Neuronal stem cell (in vitro differentiated cells): ENCODE results near the gene WDFY1.

Experiments
- DNase-seq: peaks from one replicate; pipeline ENCODE4 v3.0.0-alpha.2; 2013; ENCODE audit warnings: low spot score
- H2AFZ ChIP-seq: one replicate; pipeline ENCODE4 v1.6.1; 2013; ENCODE audit warnings: mild to moderate bottlenecking, low read length, inconsistent platforms
- H2AK5ac ChIP-seq: 2 replicates; pipeline ENCODE4 v1.6.1; 2013; ENCODE audit warnings: low read depth, mild to moderate bottlenecking, inconsistent platforms, low read length, moderate library complexity, mixed read lengths
- H2BK120ac ChIP-seq: 2 replicates; pipeline ENCODE4 v1.6.1; 2013; ENCODE audit warnings: low read depth, mild to moderate bottlenecking, inconsistent platforms, low read length, moderate library complexity, mixed read lengths
- H2BK12ac ChIP-seq: one replicate; pipeline ENCODE4 v1.6.1; 2013; ENCODE audit warnings: low read length, inconsistent platforms
- H2BK15ac ChIP-seq: 2 replicates; pipeline ENCODE4 v1.6.1; 2013; ENCODE audit warnings: mild to moderate bottlenecking, low read length, inconsistent platforms, mixed read lengths
- H2BK5ac ChIP-seq: one replicate; pipeline ENCODE4 v1.6.1; 2013; ENCODE audit warnings: inconsistent platforms, mild to moderate bottlenecking, low read length, moderate library complexity
- H3K14ac ChIP-seq: one replicate; pipeline ENCODE4 v1.6.1; 2013; ENCODE audit warnings: low read length, inconsistent platforms
- H3K18ac ChIP-seq: 2 replicates; pipeline ENCODE4 v1.6.1; 2013; ENCODE audit warnings: low read length, inconsistent platforms
- H3K23ac ChIP-seq: 2 replicates; pipeline ENCODE4 v1.6.1; 2013; ENCODE audit warnings: low read depth, mild to moderate bottlenecking, mixed read lengths, low read length, inconsistent platforms; ENCODE audit not compliant: poor library complexity
- H3K27ac ChIP-seq: replicated peaks from 3 replicates; pipeline ENCODE4 v1.5.1; 2013; ENCODE audit warnings: low read length, inconsistent platforms
- H3K27me3 ChIP-seq, 3 experiments: 2 replicates each; pipeline ENCODE4 v1.6.1; 2013; ENCODE audit warnings: low read length in 3 of 3, mild to moderate bottlenecking in 2 of 3, inconsistent platforms in 1 of 3, low read depth in 1 of 3, mixed read lengths in 1 of 3, moderate library complexity in 1 of 3; ENCODE audit not compliant: control insufficient read depth in 3 of 3, insufficient read depth in 3 of 3
- H3K36me3 ChIP-seq, 2 donors: replicated peaks in 1 of 2; 2 replicates each; pipeline ENCODE4 v1.6.1; 2013; ENCODE audit warnings: low read length in 2 of 2; ENCODE audit not compliant: control insufficient read depth in 2 of 2, insufficient read depth in 2 of 2
- H3K4ac ChIP-seq: 2 replicates; pipeline ENCODE4 v1.6.1; 2013; ENCODE audit warnings: inconsistent platforms, mild to moderate bottlenecking, low read length, moderate library complexity
- H3K4me1 ChIP-seq, 2 donors: 1 replicate in 1 of 2; 2 replicates in 1 of 2; pipeline ENCODE4 v1.6.1; 2013; ENCODE audit warnings: low read length in 2 of 2, low read depth in 1 of 2; ENCODE audit not compliant: control insufficient read depth in 2 of 2, insufficient read depth in 1 of 2
- H3K4me2 ChIP-seq: one replicate; pipeline ENCODE4 v1.6.1; 2013; ENCODE audit warnings: mild to moderate bottlenecking, low read length, inconsistent platforms; ENCODE audit not compliant: insufficient read depth, poor library complexity, severe bottlenecking
- H3K4me3 ChIP-seq, 2 donors: 2 replicates each; pipeline ENCODE4 v1.5.1; 2013; ENCODE audit warnings: low read length in 2 of 2, mild to moderate bottlenecking in 2 of 2, inconsistent platforms in 1 of 2, moderate library complexity in 1 of 2
- H3K79me1 ChIP-seq: one replicate; pipeline ENCODE4 v1.6.1; 2013; ENCODE audit warnings: low read depth, mild to moderate bottlenecking, inconsistent platforms, low read length, moderate library complexity
- H3K9ac ChIP-seq: one replicate; pipeline ENCODE4 v1.6.1; 2013; ENCODE audit warnings: mild to moderate bottlenecking, low read depth, low read length, inconsistent platforms; ENCODE audit not compliant: poor library complexity
- H3K9me3 ChIP-seq, 2 donors: replicated peaks in 1 of 2; 2 replicates each; pipeline versions ENCODE3 to v1.6.1; 2013; ENCODE audit warnings: low read length in 2 of 2, mild to moderate bottlenecking in 2 of 2, inconsistent platforms in 1 of 2, low read depth in 1 of 2, mixed read lengths in 1 of 2, moderate library complexity in 1 of 2; ENCODE audit not compliant: control insufficient read depth in 2 of 2, insufficient read depth in 1 of 2
- H4K8ac ChIP-seq: one replicate; pipeline ENCODE4 v1.6.1; 2013; ENCODE audit warnings: low read depth, mild to moderate bottlenecking, inconsistent platforms, low read length, moderate library complexity
- H4K91ac ChIP-seq: one replicate; pipeline ENCODE4 v1.6.1; 2013; ENCODE audit warnings: low read length, low read depth, mild to moderate bottlenecking, inconsistent platforms; ENCODE audit not compliant: poor library complexity
- WGBS, 2 donors: extraction: QIAGEN DNeasy Blood & Tissue Kit; methylation state at CpG; one replicate each; pipeline ENCODE4 v1.1.7; 2013; ENCODE audit warnings: missing lambda C conversion rate in 2 of 2, mixed read lengths in 1 of 2; ENCODE audit not compliant: insufficient read length in 2 of 2, insufficient replicate concordance in 1 of 2; ENCODE audit errors: extremely low coverage in 2 of 2; 5-methylcytosine and 5-hydroxymethylcytosine counted together

The WDFY1 gene

DNA sequence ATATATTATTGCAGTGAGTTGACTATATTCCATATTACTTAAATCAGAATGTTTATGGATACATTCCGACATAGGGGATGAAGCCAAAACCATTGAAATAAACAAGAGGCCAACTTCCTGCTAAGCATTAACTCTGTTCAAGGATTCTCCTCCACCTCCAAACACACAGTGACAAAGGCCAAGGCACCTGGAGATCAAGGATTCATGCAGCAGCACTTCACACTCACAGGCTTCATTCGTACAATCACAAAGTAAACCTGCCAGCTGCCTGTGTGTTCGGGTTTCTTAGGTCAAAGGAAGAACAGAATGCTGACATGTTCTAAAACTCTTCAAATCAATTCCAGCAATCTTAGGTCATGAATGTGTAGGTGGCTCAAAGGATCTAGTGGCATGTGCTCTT, 22.8 kb downstream of the WDFY1 start:
- Histone ChIP-seq H2BK15ac (no peak overlapping the region), H3K79me1 (no peaks in the 10 kb centered on the region), H2AK5ac (no peak overlapping the region), H3K4me2 (no peak overlapping the region), H3K27ac (no peak overlapping the region), H3K23ac (no peak overlapping the region), H3K4ac (no peak overlapping the region), H3K4me3 (no peak overlapping the region), H2AFZ (no peak overlapping the region), H3K9ac (no peak overlapping the region), H3K18ac (no peak overlapping the region), H3K14ac (no peak overlapping the region), H3K36me3 (peaks cover 0 to 25% of the 10 kb centered on the region in 2 donors), H3K4me1 (no peaks in the 10 kb centered on the region), H3K27me3 (no peaks in the 10 kb centered on the region), H2BK12ac (no peak overlapping the region), H4K8ac (no peak overlapping the region), H2BK120ac (no peak overlapping the region), H4K91ac (no peak overlapping the region), H2BK5ac (no peak overlapping the region), H3K9me3 (peaks cover 2 to 28% of the 10 kb centered on the region in 2 donors)
- WGBS, 2 donors, result no CpG with 5 or more reads among the region's 3 CpGs
- no peak for DNase-seq

DNA sequence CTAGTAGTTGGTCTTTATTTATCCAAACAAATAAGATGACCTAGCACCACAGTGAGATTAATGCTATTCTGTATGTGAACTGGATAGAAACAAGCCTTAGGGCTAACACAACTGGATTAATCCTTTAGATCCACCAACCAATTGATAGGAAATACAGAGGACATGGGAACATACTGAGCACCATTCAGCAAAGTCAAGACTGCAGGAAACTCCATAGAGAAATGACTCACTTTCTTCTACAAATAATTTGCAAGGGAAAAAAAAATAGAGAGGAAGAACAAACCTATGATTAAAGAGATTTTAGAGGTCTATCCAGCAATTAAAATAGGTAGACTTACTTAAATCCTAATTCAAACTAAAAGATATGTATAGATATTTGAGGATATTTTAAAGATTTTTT, 23.9 kb downstream of the WDFY1 start:
- H2BK15ac ChIP-seq, result no peak overlapping the region

GRCh38 chr2:223920109-223920508, 25.0 kb downstream of the WDFY1 start:
- peaks cover 0 to 38% of the 10 kb centered on the region in 2 donors for H3K36me3 ChIP-seq
- H3K9me3 ChIP-seq, result peaks cover 2 to 22% of the 10 kb centered on the region in 2 donors
- H2BK120ac ChIP-seq, result no peak overlapping the region
- no peak overlapping the region for H3K23ac ChIP-seq
- H3K79me1 ChIP-seq, result no peaks in the 10 kb centered on the region
- H4K8ac ChIP-seq, result no peak overlapping the region
- no peak overlapping the region for H2AFZ ChIP-seq
- no peak overlapping the region for H4K91ac ChIP-seq
- no peak overlapping the region for H2AK5ac ChIP-seq
- H3K9ac ChIP-seq, result no peak overlapping the region
- no peak overlapping the region for H3K4ac ChIP-seq
- no peak overlapping the region for H3K18ac ChIP-seq
- H3K4me2 ChIP-seq, result no peak overlapping the region
- no peak for DNase-seq
- WGBS, 2 donors, result no CpG with 5 or more reads among the region's 4 CpGs
- no peak overlapping the region for H3K27ac ChIP-seq
- H3K27me3 ChIP-seq, result no peaks in the 10 kb centered on the region
- no peak overlapping the region for H2BK5ac ChIP-seq
- H3K4me1 ChIP-seq, result no peaks in the 10 kb centered on the region
- H2BK12ac ChIP-seq, result no peak overlapping the region
- H3K14ac ChIP-seq, result no peak overlapping the region
- H2BK15ac ChIP-seq, result no peak overlapping the region
- H3K4me3 ChIP-seq, result no peak overlapping the region

More for the DNA sequence above, 23.9 kb downstream of the WDFY1 start:
- no peaks in the 10 kb centered on the region for H3K27me3 ChIP-seq
- no peaks in the 10 kb centered on the region for H3K4me1 ChIP-seq
- no peak overlapping the region for H3K23ac ChIP-seq
- no peak overlapping the region for H3K14ac ChIP-seq
- H3K4me2 ChIP-seq, result no peak overlapping the region
- H4K91ac ChIP-seq, result no peak overlapping the region
- H3K36me3 ChIP-seq, result peaks cover 0 to 34% of the 10 kb centered on the region in 2 donors
- H2BK120ac ChIP-seq, result no peak overlapping the region
- no peak overlapping the region for H3K18ac ChIP-seq
- no peak overlapping the region for H2AK5ac ChIP-seq
- H2BK5ac ChIP-seq, result no peak overlapping the region
- no peak overlapping the region for H3K27ac ChIP-seq
- H3K9ac ChIP-seq, result no peak overlapping the region
- H3K4ac ChIP-seq, result no peak overlapping the region
- H2BK12ac ChIP-seq, result no peak overlapping the region
- no peak overlapping the region for H2AFZ ChIP-seq
- H3K79me1 ChIP-seq, result no peaks in the 10 kb centered on the region
- no peak overlapping the region for H3K4me3 ChIP-seq
- peaks cover 2 to 22% of the 10 kb centered on the region in 2 donors for H3K9me3 ChIP-seq
- no peak for DNase-seq
- no peak overlapping the region for H4K8ac ChIP-seq

DNA sequence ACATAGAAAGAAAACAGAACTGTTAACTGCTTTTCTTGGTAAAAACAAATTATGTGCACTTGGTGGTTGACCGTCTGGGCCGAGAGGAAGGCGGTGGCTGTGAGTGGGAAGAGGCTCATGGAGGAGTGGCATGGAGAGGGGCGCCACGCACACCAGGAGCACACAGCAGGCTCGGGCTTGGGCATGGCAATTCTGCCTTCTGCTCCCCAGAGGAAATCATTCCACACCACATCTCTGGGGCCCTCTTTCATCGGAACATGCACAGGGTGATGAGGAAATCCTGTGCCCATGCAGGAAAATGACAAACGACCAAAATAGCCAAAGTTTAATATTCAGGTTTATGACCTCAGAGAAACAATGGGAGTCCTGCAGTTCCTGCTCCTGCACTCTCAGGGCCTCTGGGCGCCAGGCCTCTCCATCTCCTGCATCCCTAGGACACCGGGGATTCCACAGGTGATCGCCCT, 26.4 kb downstream of the WDFY1 start:
- Histone ChIP-seq H3K27me3 (no peaks in the 10 kb centered on the region), H3K4me3 (no peak overlapping the region), H3K23ac (peak overlapping the region; percentile 94), H3K36me3 (peaks cover 0 to 44% of the 10 kb centered on the region in 2 donors), H2BK5ac (no peak overlapping the region), H2BK12ac (no peak overlapping the region), H3K14ac (no peak overlapping the region), H4K8ac (no peak overlapping the region), H3K4me1 (no peaks in the 10 kb centered on the region), H2BK15ac (no peak overlapping the region), H3K4ac (no peak overlapping the region), H3K27ac (no peak overlapping the region), H2AK5ac (no peak overlapping the region), H2BK120ac (no peak overlapping the region), H3K4me2 (no peak overlapping the region), H2AFZ (no peak overlapping the region), H4K91ac (no peak overlapping the region), H3K18ac (peak overlapping the region; percentile 25), H3K9ac (no peak overlapping the region), H3K79me1 (no peaks in the 10 kb centered on the region), H3K9me3 (peaks cover 2 to 22% of the 10 kb centered on the region in 2 donors)
- no peak for DNase-seq
- WGBS, 2 donors, result no CpG with 5 or more reads among the region's 11 CpGs
